Transverse colon (tissue), 4 donors: ENCODE data around the gene CLCN1. TPM values are rescaled to one million over a fixed set of nuclear protein-coding genes. Genes with fewer than 3 reads are reported as not detected.

Experiments
- DNase-seq: peaks from one replicate; pipeline ENCODE4 v3.0.0-alpha.2; 2019
- H3K27ac ChIP-seq, 4 donors: fragments of 200-600 bp; sonication (generic); 2 replicates each; pipeline ENCODE4 v1.5.1; 2016 to 2018; ENCODE audit warnings: inconsistent platforms in 4 of 4
- H3K27me3 ChIP-seq: fragments of 200-600 bp; sonication (generic); 2 replicates; pipeline ENCODE4 v1.5.1; 2017; ENCODE audit warnings: inconsistent platforms
- H3K36me3 ChIP-seq, 4 donors: fragments of 200-600 bp; sonication (generic); 2 replicates each; pipeline ENCODE4 v1.5.1; 2017 to 2019; ENCODE audit warnings: inconsistent platforms in 4 of 4
- H3K4me1 ChIP-seq, 4 donors: fragments of 200-600 bp; sonication (generic); 2 replicates each; pipeline ENCODE4 v1.5.1; 2017 to 2020; ENCODE audit warnings: inconsistent platforms in 4 of 4
- H3K4me3 ChIP-seq, 4 donors: fragments of 200-600 bp; sonication (generic); 1 replicate in 1 of 4; 2 replicates in 3 of 4; pipeline versions ENCODE4 v1.5.1 to v1.6.1; 2017 to 2019; ENCODE audit warnings: inconsistent platforms in 4 of 4
- H3K9me3 ChIP-seq, 2 donors: fragments of 200-600 bp; sonication (generic); 2 replicates each; pipeline ENCODE4 v1.5.1; 2017 to 2019; ENCODE audit warnings: inconsistent platforms in 2 of 2
- EP300 ChIP-seq: sonication (generic); formaldehyde crosslinking; IDR thresholded peaks from one replicate; pipeline ENCODE4 v1.6.1; 2017; ENCODE audit warnings: antibody characterized with exemption, low read depth
- POLR2A ChIP-seq: fragments of 450-650 bp; IDR thresholded peaks from one replicate; pipeline ENCODE4 v1.6.1; 2016; ENCODE audit warnings: antibody characterized with exemption, mild to moderate bottlenecking, moderate library complexity
- POLR2AphosphoS5 ChIP-seq, 3 donors: sonication (generic); formaldehyde crosslinking; IDR thresholded peaks; one replicate each; pipeline ENCODE4 v1.6.1; 2016; ENCODE audit warnings: antibody characterized with exemption in 3 of 3
- WGBS, 2 donors: methylation state at CpG; one replicate each; pipeline ENCODE4 v1.1.5; 2018; ENCODE audit warnings: low coverage in 1 of 2; 5-methylcytosine and 5-hydroxymethylcytosine counted together
- in situ Hi-C, 4 donors: fragments of 200-750 bp; cut with MboI; loops; one replicate each; pipeline versions ENCODE4 v1.15.0 to v1.15.1; 2017; ENCODE audit warnings: low sequenced_read_pairs in 3 of 4, low pct_ligation_motif_present in 1 of 4, low pct_unique_long_range_greater_than_20kb in 1 of 4
- intact Hi-C: fragments of 100-400 bp; cut with DNase I; formaldehyde crosslinking; loops from one replicate; pipeline ENCODE4 v1.15.1; 2023; ENCODE audit warnings: low total_unique reads
- total RNA-seq, 4 donors: library from RNA; depleted of rRNA; stranded (reverse); fragments of >200 nt; gene quantifications; one replicate each; pipeline ENCODE4 v1.1.0, GENCODE V29; 2016
- TF ChIP-seq, protein P1 (sequence below), 5 experiments: fragments of 200-600 bp in 3 of 5; fragments of 450-650 bp in 2 of 5; sonication (generic) in 3 of 5; IDR thresholded peaks; 1 replicate in 2 of 5; 2 replicates in 3 of 5; pipeline ENCODE4 v1.5.1; 2016 to 2017; ENCODE audit warnings: antibody characterized with exemption in 5 of 5, inconsistent platforms in 3 of 5, mild to moderate bottlenecking in 2 of 5, moderate library complexity in 1 of 5

The CLCN1 gene
- total RNA-seq, 4 donors from 2014 or later = not detected

DNA sequence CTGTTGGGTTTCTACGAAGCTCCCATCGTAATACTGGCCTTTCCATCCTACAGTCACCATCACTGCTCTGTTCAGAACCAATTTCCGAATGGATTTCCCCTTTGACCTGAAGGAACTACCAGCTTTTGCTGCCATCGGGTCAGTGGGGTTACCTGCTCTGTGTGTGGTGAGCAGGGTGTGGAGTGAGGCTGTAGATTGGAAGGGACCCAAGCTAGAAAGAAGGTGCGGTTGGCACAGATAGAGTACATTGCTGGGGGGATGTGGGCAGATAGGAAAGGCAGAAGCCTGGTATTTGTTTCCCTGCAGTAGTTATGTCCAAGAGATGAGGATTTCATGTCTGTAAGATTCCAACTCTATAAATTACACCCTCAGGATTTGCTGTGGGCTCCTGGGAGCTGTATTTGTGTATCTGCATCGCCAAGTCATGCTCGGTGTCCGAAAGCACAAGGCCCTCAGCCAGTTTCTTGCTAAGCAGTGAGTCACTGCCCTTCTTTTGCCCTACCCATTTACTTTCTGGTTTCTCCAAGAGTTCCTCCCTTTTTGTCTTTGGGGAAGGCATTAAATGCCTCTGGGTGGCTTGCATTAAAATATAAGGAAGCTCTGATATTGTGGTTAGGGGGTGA, 15.4 kb downstream of the CLCN1 start:
- H3K4me3 ChIP-seq = no peak overlapping the region
- 65 to 76% methylated on average over 7 to 8 of the region's 8 CpGs for WGBS, 2 donors
- no peaks in the 10 kb centered on the region for H3K4me1 ChIP-seq
- in situ Hi-C loops = loop anchor here in 1 of 4 donors (25.0 kb wide), 1 partner anchor 319 kb away; no protein-coding TSS in a partner anchor
- no peaks in the 10 kb centered on the region for H3K9me3 ChIP-seq
- H3K27me3 ChIP-seq = no peaks in the 10 kb centered on the region
- no peaks in the 10 kb centered on the region for H3K36me3 ChIP-seq
- TF ChIP-seq EP300 (no peak), POLR2A (no peak), POLR2AphosphoS5 (IDR thresholded peaks at IDR 0.05) (no peak)
- TF ChIP-seq, protein P1, sequence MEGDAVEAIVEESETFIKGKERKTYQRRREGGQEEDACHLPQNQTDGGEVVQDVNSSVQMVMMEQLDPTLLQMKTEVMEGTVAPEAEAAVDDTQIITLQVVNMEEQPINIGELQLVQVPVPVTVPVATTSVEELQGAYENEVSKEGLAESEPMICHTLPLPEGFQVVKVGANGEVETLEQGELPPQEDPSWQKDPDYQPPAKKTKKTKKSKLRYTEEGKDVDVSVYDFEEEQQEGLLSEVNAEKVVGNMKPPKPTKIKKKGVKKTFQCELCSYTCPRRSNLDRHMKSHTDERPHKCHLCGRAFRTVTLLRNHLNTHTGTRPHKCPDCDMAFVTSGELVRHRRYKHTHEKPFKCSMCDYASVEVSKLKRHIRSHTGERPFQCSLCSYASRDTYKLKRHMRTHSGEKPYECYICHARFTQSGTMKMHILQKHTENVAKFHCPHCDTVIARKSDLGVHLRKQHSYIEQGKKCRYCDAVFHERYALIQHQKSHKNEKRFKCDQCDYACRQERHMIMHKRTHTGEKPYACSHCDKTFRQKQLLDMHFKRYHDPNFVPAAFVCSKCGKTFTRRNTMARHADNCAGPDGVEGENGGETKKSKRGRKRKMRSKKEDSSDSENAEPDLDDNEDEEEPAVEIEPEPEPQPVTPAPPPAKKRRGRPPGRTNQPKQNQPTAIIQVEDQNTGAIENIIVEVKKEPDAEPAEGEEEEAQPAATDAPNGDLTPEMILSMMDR (IDR thresholded peaks at IDR 0.05) = no peak
- DNase-seq = no peak
- peak overlapping the region in 1 of 4 donors; percentile 20 for H3K27ac ChIP-seq
- intact Hi-C loops = no loop called here

DNA sequence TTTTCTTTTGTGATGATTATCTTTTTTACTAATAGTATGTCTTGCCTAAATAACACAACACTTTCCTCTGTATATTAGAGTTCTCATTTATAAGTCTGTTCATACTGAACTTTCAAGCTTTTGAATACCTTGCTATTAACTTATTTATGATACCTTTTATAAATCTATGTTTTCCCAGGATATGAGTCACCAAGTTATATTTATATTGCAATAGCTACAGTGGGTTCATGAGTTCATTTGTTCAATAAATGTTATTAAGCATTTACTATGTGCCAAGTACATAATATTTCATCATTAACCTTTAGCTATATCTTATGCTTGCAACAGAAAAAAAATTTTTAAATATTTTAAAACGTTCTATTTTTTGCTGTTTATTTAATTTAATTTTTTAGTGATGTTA, 18.3 kb downstream of the CLCN1 start:
- DNase-seq = no peak
- Histone ChIP-seq H3K4me1 (no peaks in the 10 kb centered on the region), H3K36me3 (no peaks in the 10 kb centered on the region), H3K27me3 (peaks cover 6% of the 10 kb centered on the region), H3K4me3 (no peak overlapping the region), H3K27ac (no peak overlapping the region), H3K9me3 (no peaks in the 10 kb centered on the region)
- in situ Hi-C loops (loop anchor here in 1 of 4 donors (25.0 kb wide), 1 partner anchor 322 kb away; no protein-coding TSS in a partner anchor), intact Hi-C loops (no loop called here)
- TF ChIP-seq, protein P1 (IDR thresholded peaks at IDR 0.05) = no peak
- no peak for TF ChIP-seq POLR2AphosphoS5 (IDR thresholded peaks at IDR 0.05)
- TF ChIP-seq EP300 = no peak
- no peak for TF ChIP-seq POLR2A
- 50 to 58% methylated on average over 1 of the region's 1 CpG for WGBS, 2 donors

DNA sequence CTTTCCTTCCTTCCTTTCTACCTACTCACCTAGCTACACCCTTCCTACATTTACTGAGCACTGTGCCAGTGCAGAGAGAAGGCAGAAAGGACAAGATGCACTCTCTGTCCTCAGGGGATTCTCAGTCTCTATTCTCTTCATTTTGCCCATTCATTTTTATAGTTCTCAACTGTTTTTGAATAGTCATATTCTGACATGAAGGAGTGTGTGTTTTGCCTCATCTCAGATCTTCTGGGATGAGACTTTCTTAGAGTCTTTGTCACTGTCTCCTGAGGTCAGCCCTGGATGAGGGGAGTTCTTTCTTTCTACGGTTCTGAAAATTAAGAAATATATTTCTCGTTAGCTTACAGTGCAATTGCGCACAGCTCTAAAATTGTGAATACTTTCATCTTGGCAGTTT, 21.3 kb downstream of the CLCN1 start:
- no peak for DNase-seq
- Histone ChIP-seq H3K27ac (no peak overlapping the region), H3K4me1 (no peaks in the 10 kb centered on the region), H3K27me3 (peaks cover 9% of the 10 kb centered on the region), H3K36me3 (no peaks in the 10 kb centered on the region), H3K4me3 (no peak overlapping the region), H3K9me3 (no peaks in the 10 kb centered on the region)
- intact Hi-C loops = no loop called here
- WGBS, 2 donors = 75 to 90% methylated on average over 3 of the region's 3 CpGs
- TF ChIP-seq, protein P1 (IDR thresholded peaks at IDR 0.05) = no peak
- TF ChIP-seq EP300 (no peak), POLR2A (no peak), POLR2AphosphoS5 (IDR thresholded peaks at IDR 0.05) (no peak)
- in situ Hi-C loops = loop anchor here in 1 of 4 donors (25.0 kb wide), 1 partner anchor 325 kb away; no protein-coding TSS in a partner anchor

DNA sequence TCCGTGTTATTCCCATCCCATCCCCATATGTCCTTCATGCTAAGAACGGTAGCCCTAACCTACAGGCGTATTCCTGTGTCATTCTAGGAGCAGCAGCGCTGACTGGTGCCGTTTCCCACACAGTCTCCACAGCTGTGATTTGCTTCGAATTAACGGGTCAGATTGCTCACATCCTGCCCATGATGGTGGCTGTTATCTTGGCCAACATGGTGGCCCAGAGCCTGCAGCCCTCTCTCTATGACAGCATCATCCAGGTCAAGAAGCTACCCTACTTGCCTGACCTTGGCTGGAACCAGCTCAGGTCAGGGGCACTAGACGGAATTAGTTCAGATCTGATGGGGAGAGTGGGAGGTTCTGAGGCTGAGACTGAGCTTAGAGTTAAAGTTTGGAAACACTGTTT, 25.9 kb downstream of the CLCN1 start:
- Histone ChIP-seq H3K4me3 (no peak overlapping the region), H3K4me1 (peaks cover 0 to 8% (median 3%) of the 10 kb centered on the region in 4 donors), H3K27ac (no peak overlapping the region), H3K36me3 (no peaks in the 10 kb centered on the region), H3K9me3 (no peaks in the 10 kb centered on the region), H3K27me3 (peaks cover 15% of the 10 kb centered on the region)
- no peak for DNase-seq
- TF ChIP-seq POLR2A = no peak
- TF ChIP-seq EP300 = no peak
- no peak for TF ChIP-seq POLR2AphosphoS5 (IDR thresholded peaks at IDR 0.05)
- TF ChIP-seq, protein P1 (IDR thresholded peaks at IDR 0.05) = no peak
- intact Hi-C loops (no loop called here), in situ Hi-C loops (loop anchor here in 1 of 4 donors (25.0 kb wide), 1 partner anchor 330 kb away; no protein-coding TSS in a partner anchor)
- WGBS, 2 donors = 85 to 93% methylated on average over 6 to 8 of the region's 8 CpGs
